Right lobe of liver (tissue), 4 donors: ENCODE measurements around the gene DNAJB5.

ENCODE experiments used
- POLR2A ChIP-seq: fragments of 450-650 bp; IDR thresholded peaks from one replicate; pipeline ENCODE4 v1.6.1; 2017; ENCODE audit warnings: antibody characterized with exemption, mild to moderate bottlenecking
- TF ChIP-seq, protein P1 (sequence below), 4 donors: fragments of 200-600 bp in 3 of 4; fragments of 450-650 bp in 1 of 4; IDR thresholded peaks; one replicate each; pipeline versions ENCODE4 v1.5.1 to v1.8.0; 2016 to 2022; ENCODE audit warnings: antibody characterized with exemption in 4 of 4, mild to moderate bottlenecking in 2 of 4
- donor health status: DM: no; HTN: no; CAD: no.
- donor health status: DM: no; HTN: no; CAD: no.
- donor health status: DM: no; HTN: yes; CAD: no.

DNA sequence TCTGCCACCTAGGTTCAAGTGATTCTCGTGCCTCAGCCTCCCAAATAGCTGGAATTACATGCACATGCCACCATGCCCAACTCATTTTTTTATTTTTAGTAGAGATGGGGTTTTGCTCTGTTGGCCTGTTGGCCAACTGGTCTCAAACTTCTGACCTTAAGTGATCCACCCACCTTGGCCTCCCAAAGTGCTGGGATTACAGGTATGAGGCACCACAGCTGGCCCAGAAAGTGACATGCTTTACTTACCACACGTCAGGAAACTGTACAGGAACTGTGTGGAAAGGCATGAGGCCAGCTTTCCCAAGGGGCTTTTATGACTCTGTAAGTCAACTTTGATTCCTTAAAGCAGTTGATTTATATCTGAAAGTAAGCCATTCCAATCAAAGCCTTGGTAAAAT, 25.0 kb downstream of the DNAJB5 start:
- TF ChIP-seq, protein P1, sequence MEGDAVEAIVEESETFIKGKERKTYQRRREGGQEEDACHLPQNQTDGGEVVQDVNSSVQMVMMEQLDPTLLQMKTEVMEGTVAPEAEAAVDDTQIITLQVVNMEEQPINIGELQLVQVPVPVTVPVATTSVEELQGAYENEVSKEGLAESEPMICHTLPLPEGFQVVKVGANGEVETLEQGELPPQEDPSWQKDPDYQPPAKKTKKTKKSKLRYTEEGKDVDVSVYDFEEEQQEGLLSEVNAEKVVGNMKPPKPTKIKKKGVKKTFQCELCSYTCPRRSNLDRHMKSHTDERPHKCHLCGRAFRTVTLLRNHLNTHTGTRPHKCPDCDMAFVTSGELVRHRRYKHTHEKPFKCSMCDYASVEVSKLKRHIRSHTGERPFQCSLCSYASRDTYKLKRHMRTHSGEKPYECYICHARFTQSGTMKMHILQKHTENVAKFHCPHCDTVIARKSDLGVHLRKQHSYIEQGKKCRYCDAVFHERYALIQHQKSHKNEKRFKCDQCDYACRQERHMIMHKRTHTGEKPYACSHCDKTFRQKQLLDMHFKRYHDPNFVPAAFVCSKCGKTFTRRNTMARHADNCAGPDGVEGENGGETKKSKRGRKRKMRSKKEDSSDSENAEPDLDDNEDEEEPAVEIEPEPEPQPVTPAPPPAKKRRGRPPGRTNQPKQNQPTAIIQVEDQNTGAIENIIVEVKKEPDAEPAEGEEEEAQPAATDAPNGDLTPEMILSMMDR (IDR thresholded peaks at IDR 0.05) = no peak
- TF ChIP-seq POLR2A = no peak
